HFF-Myc (cell line): ENCODE measurements around the gene RRH.
"Not testable (repeated sequence)": the region's sequence is repeated elsewhere in the genome, so short reads cannot be mapped to it uniquely, and the experiment has no call there.

ENCODE experiments used
- DNase-seq: peaks from one replicate; pipeline ENCODE4 v3.0.0-alpha.2; 2011; ENCODE audit warnings: low read depth; ENCODE audit errors: extremely low read depth
- H3K4me3 ChIP-seq: replicated peaks from 2 replicates; pipeline ENCODE4 v1.5.1; 2011; ENCODE audit warnings: low read depth, mild to moderate bottlenecking, control low read depth, low read length
- TF ChIP-seq, protein P1 (sequence below): IDR thresholded peaks from 2 replicates; pipeline ENCODE4 v1.5.1; 2012; ENCODE audit warnings: mild to moderate bottlenecking, low read depth, low read length, control low read depth; ENCODE audit errors: missing control alignments

Gene RRH

GRCh38 chr4:109836985-109837384 lies 9.2 kb downstream of the RRH start:
- TF ChIP-seq, protein P1, sequence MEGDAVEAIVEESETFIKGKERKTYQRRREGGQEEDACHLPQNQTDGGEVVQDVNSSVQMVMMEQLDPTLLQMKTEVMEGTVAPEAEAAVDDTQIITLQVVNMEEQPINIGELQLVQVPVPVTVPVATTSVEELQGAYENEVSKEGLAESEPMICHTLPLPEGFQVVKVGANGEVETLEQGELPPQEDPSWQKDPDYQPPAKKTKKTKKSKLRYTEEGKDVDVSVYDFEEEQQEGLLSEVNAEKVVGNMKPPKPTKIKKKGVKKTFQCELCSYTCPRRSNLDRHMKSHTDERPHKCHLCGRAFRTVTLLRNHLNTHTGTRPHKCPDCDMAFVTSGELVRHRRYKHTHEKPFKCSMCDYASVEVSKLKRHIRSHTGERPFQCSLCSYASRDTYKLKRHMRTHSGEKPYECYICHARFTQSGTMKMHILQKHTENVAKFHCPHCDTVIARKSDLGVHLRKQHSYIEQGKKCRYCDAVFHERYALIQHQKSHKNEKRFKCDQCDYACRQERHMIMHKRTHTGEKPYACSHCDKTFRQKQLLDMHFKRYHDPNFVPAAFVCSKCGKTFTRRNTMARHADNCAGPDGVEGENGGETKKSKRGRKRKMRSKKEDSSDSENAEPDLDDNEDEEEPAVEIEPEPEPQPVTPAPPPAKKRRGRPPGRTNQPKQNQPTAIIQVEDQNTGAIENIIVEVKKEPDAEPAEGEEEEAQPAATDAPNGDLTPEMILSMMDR: no peak
- no peak overlapping the region for H3K4me3 ChIP-seq
- DNase-seq: no peak

GRCh38 chr4:109846395-109847098 lies 18.8 kb downstream of the RRH start:
- DNase-seq: no peak
- H3K4me3 ChIP-seq: no peak overlapping the region
- TF ChIP-seq, protein P1: no peak

GRCh38 chr4:109847896-109848442 lies 20.2 kb downstream of the RRH start, which contains the start of gene LRIT3:
LRIT3 (plus strand) TSS chr4:109848107; CDS start chr4:109848202, 95 bp downstream.
- no peak within 1 kb of the TSS for H3K4me3 ChIP-seq
- DNase-seq: no peak
- TF ChIP-seq, protein P1: no peak

DNA sequence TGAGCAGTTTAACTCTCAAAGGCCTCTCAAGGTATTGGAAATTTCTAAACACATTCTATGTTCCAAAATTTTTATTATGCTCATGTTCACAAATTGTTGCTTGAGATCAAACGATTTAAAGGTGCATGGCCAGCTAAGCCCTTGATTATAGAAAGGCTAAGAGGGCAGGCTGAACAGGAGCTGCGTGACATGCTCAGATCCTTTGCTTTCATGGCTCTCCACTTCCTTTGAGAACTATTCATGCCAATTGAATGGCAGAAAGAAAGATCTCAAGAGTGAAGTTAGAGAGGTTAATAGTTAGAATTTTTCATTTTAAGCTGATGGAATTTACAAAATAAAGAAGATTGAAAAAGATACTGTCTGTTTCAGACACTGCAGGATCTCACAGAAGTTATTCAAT lies 20.7 kb downstream of the RRH start:
- DNase-seq: no peak
- H3K4me3 ChIP-seq: no peak overlapping the region
- TF ChIP-seq, protein P1: no peak

GRCh38 chr4:109850601-109851000 lies 22.8 kb downstream of the RRH start:
- no peak overlapping the region for H3K4me3 ChIP-seq
- TF ChIP-seq, protein P1: no peak
- no peak for DNase-seq

DNA sequence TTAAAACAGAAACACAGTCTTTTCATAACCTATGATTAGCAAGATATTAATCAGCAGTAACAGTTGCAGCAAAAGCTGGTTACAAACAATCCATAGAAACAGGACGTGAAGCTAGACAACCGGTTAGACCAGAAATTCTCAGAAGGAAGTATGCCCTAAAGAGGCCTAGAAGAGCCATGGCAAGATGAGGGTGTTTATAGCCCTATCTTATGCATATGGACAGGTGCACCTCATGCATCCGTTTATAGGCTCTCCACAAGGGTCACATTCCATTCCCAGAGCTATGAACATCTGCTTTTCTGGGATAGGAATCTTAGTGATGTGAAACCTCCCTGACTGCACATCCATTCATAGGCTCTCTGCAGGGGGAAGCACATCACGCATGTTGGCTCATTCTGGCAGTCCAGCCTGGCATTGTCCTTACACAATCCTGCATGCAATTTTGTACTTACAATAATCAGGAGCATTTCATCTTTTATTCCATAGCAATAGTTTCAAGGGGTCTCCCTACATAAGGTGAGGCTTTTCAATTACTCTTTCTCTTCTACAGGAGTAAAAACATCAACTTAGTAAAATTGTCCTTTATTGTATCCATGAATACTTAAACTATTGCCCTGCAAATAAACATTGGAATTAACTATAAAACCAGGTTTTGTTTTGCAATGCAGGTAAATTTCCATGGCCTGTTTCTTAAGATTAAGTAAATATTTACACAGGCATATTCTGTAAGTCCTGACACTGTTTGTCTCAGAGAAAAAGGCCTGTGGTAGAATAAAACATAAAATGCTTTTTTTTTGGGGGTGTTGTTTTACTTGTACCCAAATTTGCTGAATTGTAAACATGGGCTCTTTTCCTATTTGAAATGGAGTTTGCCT lies 31.9 kb downstream of the RRH start:
- H3K4me3 ChIP-seq, DNase-seq: not testable (repeated sequence)

DNA sequence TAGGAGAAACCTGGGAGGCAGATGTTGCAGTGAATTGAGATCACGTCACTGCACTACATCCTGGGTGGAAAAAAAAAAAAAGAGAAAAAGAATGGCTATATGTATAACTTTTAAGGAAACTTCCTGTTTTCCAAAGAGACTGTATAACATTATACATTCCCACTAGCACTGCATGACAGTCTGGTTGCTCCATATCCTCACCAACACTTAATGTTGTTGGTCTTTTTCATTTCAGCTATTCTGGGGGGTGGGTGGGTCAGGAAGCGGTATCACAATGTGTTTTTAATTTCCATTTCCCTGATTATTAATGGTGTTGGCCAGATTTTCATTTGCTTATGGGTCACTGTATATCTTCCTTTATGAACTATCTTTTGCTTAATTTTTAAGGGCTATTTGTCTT lies 33.5 kb downstream of the RRH start:
- TF ChIP-seq, protein P1: no peak
- DNase-seq: no peak
- H3K4me3 ChIP-seq: no peak overlapping the region
